HG03135 (cell line): ENCODE data around the gene MARCHF5.
"Not testable (repeated sequence)": the region's sequence is repeated elsewhere in the genome, so short reads cannot be mapped to it uniquely, and the experiment has no call there.

ENCODE experiments used
- ATAC-seq: cut with Tn5 transposase; IDR thresholded peaks from one replicate; pipeline ENCODE4 v1.9.1; 2021; ENCODE audit warnings: mild to moderate bottlenecking, moderate library complexity; ENCODE audit not compliant: unreplicated experiment

Gene MARCHF5

DNA sequence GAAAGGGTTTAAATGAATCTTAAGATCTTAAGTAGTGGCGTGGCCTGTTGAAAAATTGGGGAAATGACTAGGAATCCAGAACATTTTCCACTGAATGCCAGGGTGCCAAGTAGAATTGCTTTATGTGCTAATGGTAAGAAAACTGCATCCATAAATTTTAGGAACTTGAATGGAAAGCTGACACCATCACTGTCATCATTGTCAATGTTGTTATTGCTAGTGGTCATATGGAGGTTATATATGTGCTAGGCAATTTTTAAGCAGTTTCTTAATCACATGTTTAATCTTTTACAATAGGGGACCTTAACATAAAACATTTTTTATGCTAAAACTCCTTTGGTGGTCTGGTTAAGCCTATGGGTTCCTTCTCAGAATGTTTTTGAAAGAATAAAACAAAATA is 13.1 kb downstream of the MARCHF5 start:
- no peak for ATAC-seq

- ATAC-seq = no peak
Observed at GRCh38 chr10:92305133-92306072, 14.4 kb downstream of the MARCHF5 start.

- ATAC-seq = no peak
Observed at GRCh38 chr10:92309272-92309671, 18.3 kb downstream of the MARCHF5 start.

- no peak for ATAC-seq
Observed at GRCh38 chr10:92313750-92314149, 22.8 kb downstream of the MARCHF5 start.

GRCh38 chr10:92316610-92317009 is 25.6 kb downstream of the MARCHF5 start:
- ATAC-seq = no peak

GRCh38 chr10:92323079-92323478 is 32.1 kb downstream of the MARCHF5 start:
- ATAC-seq = no peak

- no peak for ATAC-seq
Observed at GRCh38 chr10:92327445-92328433, 36.8 kb downstream of the MARCHF5 start.

- ATAC-seq = no peak
Observed at GRCh38 chr10:92328993-92329392, 38.0 kb downstream of the MARCHF5 start.

GRCh38 chr10:92329927-92330326 is 39.0 kb downstream of the MARCHF5 start:
- not testable (repeated sequence) for ATAC-seq

GRCh38 chr10:92342796-92343195 is 51.8 kb downstream of the MARCHF5 start:
- ATAC-seq = no peak

DNA sequence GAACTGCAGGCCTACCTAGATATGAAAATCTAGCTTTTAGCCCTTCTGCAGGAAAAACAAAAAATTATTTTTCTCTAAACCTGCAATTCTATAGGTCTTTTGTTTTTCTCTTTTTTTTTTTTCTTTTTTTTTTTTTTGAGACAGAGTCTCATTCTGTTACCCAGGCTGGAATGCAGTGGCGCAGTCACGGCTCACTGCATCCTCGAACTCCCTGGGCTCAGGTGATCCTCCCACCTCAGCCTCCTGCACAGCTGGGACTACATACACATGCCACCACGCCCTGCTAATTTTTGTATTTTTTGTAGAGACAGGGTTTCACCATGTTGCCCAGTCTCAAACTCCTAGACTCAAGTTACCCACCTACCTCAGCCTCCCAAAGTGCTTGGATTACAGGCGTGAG is 54.6 kb downstream of the MARCHF5 start:
- ATAC-seq = not testable (repeated sequence)

DNA sequence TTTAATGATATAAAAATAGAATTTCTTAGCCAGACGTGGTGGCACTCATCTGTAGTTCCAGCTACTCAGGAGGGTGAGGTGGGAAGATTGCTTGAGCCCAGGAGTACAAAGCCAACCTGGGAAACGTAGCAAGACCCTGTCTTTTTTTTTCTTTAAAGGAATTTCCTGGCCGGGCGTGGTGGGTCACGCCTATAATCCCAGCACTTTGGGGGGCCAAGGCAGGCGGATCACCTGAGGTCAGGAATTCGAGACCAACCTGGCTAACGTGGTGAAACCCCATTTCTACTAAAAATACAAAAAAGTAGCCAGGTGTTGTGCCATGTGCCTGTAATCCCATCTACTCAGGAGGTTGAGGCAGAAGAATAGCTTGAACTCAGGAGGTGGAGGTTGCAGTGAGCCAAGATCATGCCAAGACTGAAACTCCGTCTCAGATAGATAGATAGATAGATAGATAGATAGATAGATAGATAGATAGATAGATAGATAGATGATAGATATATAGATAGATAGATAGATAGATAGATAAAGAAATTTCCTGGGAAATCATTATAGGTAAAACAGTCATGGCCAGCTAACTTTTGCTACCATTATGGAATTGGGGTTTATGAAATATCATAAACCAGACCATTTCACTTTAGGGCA is 56.2 kb downstream of the MARCHF5 start:
- not testable (repeated sequence) for ATAC-seq

DNA sequence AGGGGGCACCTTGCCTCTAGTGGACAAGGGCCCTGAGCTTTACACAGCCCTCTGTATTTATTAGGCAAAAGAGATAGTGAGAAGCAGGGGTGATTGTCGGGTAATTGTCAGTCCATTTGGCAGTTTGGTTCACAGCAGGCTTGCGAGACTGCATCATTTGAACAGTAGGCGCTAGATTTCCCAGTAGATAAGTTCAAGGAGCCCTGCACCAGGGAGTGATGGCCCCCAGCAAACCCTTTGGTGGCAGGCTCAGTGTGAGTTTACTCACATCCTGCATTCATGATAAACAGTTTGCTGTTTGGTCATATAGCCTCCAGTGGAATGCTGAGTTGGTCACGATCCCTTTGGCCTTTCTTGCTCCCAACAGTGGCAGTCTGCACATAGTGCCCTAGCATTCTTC is 59.4 kb downstream of the MARCHF5 start:
- no peak for ATAC-seq

DNA sequence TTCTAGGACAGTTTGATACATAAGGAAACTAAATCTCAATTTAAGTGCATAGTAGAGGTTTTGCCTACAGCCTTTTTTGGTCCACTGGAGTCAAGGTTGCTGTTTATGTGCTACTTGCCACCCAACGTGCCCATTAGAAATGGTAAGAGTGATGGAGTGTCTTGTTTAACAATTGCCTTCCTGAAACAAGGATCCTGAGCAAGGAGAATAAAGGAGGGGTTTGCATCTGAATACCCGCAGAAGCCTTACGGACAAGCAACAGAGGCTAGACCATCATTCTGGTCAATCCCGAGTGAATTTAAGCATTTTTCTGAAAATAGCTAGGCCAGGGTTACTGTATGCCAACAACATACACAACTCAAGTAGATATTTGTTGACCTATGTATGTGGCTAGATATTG is 63.6 kb downstream of the MARCHF5 start:
- no peak for ATAC-seq

DNA sequence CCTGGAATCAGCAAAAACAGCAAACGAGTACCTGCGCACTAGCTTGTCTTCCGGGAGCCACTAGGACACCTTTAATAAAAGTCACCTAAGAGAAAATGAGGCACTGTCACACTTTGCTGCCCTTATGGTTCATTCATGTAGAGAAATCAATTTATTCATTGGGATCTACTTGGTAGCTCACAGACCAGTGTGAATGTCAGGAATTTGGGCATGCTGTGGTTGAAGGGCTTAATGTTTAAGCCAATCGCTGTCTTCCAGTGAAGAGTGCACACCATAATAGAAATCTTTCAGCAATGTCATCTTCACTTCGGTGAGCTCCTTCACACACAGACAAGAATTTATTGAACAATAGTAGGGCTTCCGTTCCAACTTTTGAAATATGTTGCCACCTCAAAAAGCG is 65.1 kb downstream of the MARCHF5 start:
- ATAC-seq = no peak

DNA sequence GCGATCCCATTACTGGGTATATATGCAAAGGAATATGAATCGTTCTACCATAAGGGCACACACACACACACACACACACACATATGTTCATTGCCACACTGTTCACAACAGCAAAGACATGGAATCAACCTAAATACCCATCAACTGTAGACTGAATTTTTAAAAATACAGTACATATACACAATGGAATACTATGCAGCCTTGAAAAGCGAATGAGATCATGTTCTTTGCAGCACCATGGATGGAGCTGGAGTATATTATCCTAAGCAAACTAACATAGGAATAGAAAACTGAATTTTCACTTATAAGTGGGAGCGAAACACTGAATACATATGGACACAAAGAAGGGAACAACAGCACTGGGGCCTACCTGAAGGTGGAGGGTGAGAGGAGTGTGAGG is 72.5 kb downstream of the MARCHF5 start:
- ATAC-seq = no peak

DNA sequence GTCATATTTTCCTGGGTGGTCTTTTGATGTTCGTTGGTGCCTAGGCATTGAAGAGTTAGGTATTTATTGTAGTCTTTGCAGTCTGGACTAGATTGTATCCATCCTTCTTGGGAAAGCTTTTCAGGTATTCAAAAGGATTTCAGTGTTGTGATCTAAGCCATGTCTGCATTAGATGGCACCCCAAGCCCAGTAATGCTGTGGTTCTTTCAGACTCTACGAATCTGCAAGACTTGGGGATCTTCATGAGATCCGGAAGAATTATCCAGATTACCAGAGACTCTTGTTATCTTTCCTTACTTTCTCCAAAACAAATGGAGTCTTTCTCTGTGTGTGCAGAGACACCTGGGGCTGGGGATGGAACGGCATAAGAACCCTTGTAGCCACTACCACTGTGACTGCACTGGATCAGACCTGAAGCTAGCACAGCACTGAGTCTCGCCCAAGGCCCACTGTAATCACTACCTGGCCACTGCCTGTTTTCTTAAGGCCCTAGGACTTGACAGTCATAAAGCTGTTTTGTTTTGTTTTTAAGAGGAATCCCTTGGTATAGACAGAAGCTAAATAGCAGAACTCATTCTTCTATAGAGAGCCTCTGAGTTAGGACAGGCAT is 75.5 kb downstream of the MARCHF5 start:
- no peak for ATAC-seq

DNA sequence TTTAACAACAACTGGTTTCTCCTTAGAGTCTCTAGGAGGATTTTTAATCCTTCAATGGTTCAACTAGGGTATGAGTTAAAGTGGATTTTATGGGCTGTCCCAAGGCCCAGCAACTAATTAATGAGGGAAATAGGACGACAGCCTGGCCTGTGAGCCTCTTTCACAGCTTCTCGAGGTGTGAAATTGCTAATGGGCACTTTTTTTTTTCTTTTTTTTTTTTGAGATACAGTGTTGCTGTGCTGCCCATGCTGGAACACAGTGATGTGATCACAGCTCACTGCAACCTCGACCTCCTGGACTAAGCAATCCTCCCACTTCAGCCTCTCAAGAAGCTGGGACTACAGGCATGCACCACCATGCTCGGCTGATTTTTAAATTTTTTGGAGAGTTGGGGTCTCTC is 87.0 kb downstream of the MARCHF5 start:
- ATAC-seq = no peak

GRCh38 chr10:92381543-92381954 is 90.6 kb downstream of the MARCHF5 start:
- no peak for ATAC-seq

DNA sequence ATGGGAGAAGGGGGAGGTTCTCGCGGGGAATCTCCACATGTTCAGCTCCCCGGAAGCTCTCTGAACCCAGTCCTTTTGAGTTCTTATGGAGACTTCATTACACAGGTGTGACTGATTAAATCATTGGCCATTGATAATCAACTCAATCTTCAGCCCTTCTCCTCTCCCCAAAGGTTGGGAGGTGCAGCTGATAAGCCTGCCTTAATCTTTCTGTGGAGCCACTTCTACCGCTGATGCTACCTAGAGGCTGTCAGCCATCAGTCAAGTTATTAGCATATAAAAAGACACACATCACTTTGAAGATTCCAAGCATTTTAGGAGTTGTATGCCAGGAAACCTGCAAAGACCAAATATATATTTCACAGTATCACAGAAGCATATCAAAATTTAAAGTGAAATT is 91.7 kb downstream of the MARCHF5 start:
- no peak for ATAC-seq

GRCh38 chr10:92384741-92385140 is 93.8 kb downstream of the MARCHF5 start:
- ATAC-seq = no peak
